HG02840 (cell line): ENCODE measurements around the gene LCP1.

ENCODE experiments used
- ATAC-seq: cut with Tn5 transposase; IDR thresholded peaks from one replicate; pipeline ENCODE4 v1.9.1; 2021; ENCODE audit warnings: mild to moderate bottlenecking, moderate library complexity, moderate number of reproducible peaks; ENCODE audit not compliant: unreplicated experiment, low FRiP score

LCP1 gene

DNA sequence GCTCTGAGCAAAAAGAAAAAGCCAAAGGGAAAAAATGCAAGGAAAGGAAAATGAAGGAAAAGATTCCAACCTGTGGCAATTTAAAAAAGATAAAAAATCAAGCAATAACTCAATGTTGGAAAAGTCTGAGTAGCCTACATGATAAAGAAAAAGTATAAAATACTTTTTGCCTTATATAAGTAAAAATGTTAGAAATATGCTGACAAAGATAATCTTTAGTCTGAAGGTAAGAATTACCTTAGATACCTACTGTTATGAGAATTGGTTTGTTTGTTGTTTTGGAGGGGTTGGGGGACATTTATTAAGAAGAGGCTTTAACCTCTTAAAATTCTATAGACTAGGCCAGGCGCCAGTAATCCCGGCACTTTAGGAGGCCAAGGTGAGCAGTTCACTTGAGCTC is 47.5 kb downstream of the LCP1 start:
- no peak for ATAC-seq

DNA sequence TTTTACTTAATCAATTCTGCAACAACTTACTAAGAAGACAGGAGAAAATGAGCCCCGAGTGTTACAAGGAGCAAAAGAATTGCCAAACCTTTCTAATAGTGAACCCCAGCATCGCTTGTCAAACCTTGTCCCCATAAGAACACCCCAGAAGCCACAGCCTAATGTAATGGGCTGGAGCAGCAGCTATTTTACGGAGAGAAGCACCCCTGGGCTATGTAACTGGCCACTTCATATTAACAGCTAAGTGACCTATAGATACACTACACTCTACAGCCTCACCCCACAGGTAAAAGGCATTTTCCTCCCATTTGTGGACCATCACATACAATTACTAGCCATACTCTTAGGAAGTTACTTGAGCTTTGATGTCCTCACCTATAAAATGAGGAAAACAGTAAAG is 49.9 kb downstream of the LCP1 start:
- no peak for ATAC-seq

DNA sequence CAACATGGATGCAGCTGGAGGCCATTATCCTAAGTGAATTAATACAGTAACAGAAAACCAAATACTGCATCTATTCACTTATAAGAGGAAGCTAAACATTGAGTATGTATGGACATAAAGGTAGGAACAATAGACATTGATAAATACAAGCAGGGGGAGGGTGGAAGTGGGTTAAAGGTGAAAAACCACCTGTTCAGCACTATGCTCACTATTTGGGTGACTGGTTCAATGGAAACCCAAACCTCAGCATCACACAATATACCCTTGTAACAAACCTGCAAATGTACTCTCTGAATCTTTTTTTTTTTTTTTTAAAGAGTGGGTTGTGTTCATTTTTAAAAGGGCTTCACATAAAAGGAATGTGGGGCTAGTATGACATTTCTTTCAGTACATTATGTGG is 50.3 kb downstream of the LCP1 start:
- no peak for ATAC-seq

DNA sequence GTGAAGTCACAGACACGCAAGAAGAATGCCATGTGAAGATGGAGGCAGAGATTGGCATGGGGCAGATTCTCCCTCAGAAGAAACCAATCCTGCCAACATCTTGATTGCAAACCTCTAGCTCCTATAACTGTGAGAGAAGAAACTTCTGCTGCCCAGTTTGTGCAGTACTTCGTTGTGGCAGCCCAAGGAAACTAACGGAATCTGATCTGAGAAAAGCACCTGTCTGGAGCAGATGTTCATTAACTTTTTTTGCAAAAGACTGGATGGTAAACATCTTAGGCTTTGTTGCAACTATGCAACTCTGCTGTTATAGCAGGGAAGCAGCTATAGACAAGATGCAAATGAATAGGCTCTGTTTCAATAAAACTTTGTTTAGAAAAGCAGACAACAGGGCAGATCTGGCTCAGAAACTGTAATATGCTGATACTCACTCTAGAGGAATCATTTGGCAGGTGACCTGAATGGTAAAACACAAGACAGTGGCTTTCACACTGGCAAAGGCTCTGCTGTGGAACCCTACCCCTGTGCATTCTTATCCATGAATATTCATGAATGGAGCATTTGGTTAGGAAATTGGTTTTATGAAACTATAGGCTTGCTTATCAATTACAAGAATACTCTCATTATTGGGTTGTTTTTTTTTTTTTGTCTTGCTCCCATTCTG is 51.9 kb downstream of the LCP1 start:
- ATAC-seq: no peak

DNA sequence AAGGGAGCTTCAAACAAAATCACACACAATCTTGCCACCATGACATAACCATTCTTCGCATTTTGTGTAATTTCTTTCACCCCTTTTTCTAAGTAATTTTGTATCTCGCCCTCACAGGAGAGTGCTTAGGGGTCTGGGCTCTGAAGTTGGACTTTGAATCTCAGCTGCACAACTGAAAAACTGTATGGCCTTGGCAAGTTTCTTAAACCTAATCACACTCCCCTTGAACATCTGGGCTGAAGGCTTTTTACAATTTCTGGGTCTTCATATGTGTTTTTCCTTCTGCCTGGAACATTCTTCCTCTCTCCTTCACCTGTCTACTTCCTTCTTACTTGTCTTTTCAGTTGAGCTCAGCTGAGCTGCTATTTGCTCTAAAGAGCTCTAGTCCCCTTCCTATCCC is 52.9 kb downstream of the LCP1 start:
- ATAC-seq: no peak

DNA sequence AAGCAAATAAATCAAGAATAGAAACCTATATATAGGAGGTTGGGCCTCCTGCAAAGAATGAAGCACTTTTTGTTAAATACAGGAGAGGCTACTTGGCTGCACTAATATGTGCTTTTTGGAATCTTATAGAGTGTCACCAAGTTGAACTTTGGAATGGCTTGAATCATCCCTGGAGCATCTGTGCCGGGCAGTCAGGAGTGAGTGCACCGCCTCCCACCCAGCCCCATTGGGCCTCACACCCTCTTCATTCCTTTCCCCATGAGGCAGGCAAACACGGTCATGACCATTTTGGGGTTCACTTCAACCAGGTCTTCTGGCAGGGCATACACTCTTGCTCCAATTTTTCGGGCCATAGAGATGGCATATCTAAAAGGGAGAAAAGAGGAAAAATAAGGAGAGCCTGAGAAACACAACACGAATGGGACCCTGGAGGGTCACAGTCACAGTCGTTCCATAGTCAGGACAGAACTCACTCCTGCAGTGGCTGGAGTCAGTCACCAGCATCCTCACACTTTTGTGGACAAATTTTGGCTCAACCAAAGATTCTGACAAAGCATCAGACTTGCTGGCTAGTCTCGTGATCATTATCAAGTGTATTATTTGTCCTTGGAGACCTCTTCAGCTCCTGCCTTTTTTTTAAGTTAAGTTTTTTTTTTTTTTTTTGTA is 54.5 kb downstream of the LCP1 start:
- ATAC-seq: no peak

DNA sequence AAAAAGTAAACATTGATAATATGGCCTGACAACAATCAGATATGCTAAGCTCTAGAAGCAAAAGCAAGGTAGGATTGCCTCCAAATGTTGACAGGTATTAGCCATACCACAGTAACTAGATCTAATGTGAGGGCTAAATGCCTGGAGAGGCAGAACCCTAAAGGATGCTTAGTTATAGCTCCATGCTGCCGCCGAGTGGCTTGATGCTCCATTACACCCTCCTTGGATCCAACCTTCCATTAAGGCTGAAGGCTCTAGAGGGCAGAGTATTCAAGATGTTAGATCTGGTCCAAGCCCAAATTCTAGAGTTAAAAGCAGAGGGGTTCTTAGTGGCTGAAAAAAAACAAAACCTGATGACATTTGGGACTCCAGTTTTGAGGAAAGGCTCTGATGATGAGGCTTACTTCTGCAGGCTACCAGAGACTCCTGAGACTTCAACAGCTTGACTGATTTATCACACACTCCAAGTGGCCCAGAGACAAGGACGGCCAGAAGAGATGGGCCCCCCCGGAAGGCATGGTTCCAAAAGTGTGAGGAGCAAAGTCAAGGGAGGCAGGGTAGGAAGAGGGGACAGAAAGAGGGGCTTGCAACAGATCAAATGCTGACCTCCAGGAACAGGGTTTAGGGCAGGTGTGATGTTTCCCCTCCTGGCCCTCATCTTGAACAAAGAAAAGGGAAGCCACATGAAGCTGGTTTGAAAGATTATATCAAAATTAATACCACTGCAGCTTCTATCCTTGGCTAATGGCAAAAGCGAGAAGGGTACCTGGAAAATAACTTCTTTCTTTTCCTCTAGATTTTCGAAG is 55.2 kb downstream of the LCP1 start:
- ATAC-seq: no peak

DNA sequence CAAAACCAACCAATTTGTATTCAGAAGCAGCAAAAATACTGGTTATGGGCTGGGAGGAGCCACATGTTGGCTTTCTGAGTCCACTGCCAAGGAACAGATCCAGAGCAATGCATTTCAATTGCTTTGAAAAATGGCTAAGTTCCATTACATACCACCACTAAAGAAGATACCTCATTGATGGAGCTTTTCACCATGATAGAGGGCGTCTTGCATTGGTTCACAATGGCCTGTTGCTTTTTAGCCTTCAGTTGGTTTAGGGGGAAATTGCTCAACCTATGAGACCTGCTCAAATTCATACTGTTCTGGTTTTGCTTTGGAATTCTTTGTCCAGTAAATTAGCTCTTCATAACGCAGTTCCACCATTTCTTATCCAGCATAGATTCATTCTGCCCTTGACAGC is 55.9 kb downstream of the LCP1 start:
- ATAC-seq: no peak

DNA sequence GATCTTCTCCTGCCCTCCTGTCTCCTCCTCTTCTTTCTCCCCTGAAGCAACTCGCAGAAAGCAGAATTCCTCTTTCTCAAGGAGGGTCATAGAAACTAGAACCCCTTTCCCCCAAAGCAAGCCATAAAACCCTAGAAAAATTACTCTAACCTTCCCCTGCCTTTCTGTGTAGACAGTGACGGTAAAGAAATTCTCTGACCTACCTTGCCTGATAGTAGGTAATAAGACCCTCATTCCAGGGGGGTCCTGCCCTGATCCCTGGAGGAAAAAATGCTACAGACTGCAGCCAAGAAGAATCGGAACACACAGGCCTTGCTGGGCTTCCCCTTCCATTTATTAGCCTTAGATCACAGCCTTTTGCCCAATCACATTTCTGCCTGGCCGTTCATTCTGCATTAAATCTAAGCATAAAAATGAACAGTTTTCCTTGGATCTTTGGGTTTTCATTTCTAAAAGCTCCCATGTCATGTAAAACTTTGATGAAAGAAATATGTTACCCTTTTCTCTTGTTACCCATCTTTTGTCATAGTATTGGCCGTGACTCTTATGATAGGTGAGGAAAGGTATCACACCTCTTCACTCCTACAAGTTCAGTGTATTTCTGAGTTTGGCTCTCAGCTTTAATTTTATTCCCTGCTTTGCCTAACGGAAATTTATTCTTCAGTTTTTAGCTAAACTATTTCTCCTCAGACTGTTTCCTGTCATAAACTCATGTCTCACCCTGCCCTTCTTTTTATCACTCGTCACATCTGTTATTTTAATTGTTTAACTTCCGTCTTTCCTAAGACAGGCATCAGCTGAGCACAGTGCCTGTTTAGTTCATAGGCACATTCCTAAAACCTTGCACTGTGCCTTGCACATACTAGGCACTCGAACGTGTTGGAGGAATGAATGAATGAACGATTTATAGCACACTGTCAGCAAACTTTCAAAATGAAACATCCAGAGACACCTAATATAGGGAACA is 56.7 kb downstream of the LCP1 start:
- no peak for ATAC-seq

DNA sequence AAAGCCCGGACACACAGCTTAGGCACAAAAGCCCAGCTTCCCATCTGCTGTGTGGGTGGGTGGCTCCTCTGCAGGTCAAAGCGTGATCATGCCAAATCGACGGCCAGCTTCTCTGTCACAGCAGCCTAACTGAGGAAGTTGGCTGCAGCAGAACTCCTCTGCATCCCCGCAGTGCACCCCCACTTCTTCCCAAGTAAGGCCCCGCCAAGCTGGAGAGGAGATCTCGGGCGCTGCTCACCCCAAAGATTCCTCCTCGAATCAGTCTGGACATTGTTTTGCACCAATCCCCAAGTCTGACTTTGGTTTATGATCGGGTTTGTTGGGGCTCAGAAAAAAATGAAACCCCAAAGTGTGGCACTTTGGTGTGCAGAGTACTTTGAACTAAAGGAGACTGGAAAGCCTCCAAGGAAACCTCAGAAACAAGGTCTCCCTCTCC is 57.4 kb downstream of the LCP1 start:
- no peak for ATAC-seq

DNA sequence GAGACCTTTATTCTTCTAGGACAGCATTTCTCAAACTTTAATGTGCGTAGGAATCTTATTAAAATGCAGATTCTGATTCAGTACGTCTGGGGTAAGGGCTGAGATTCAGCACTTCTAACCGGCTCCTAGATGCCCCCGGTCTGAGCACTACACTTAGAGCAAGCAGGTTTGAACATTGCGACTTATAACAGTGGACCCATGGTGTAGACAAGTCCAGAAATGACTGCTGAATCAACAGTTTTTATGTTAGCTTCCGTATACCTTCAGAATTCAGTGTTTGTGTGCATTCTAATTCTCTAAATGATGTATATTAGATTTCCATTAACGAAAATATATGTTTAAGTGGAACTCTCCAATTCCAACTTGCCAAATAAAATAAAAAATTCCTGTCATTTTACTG is 59.7 kb downstream of the LCP1 start:
- no peak for ATAC-seq

DNA sequence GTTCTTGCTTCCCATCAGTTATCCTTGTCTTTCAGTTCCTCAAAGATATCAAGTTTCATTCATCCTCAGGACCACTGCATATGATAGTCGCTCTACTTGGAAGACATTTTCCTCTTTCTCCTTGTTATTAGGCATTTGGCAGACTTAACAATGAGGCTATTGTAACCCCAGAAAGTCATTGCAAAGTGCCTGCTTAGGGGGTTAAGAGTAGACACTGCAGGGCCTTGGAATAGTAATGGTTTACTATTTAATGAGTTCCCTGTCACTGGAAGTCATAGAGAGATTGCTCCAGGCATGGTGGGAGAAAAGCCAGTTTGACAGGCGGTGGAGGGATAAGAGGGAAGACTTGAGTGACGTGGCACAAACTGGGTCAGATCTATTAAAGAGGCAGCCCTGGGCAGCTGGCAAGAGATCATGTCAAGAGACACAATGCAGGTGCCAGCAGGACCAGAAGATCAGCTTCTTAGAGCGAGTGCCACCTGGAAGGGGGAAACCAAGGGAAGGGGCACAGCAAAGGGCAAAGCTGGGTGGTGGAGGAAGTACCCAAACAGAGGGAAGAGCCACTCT is 60.3 kb downstream of the LCP1 start:
- ATAC-seq: no peak

DNA sequence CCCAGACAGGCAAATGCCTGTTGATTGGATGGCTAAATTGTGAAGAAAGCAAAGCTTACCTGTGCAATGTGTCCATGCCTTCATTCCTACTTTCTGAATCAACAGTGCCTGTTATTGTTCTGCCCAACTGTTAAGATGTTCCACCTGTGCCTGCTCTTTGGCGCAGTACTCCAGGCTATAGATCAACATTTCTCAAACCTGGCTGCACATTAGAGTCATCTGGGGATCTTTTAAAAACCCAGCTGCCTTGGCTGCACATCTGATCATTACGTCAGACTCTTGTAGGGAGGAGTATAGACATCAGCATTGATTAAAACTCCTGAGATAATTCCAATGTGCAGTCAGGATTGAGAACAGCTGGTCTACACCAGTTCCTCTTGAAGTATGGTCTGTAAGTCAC is 60.9 kb downstream of the LCP1 start:
- no peak for ATAC-seq

DNA sequence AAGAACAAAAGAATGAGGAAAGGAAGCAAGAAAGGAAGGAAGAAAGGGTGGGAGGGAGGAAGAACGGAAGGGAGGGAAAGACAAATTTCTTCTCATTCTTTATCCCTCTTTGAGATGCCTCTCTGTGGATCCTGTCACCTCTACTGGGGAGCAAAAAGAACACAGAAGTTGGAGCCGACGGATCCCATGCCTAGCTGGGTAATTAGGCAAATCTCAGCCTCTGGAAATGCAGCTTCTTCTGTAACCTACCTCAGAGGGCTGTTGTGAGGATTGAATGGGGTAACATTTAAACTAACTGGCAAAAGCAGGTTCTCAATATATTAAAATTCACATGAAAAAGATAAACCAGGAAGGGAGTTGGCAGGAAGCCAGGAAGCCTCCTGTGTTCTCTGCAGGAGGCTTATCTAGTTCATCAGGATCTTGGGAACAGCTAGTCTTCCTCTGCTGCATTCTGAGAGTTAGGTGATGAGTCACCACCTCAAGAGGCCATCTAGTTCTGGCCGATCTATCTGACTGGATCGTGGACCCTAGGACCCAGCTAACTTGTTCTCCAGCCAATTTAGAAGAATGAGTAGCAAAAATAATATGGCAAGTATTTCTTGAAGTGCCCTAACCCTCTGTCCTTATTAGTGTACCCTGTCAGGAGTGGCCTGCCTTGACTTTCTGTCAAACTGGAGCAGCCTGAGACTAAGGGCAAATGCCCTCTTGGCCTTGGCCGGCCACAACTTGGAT is 61.9 kb downstream of the LCP1 start:
- ATAC-seq: no peak

DNA sequence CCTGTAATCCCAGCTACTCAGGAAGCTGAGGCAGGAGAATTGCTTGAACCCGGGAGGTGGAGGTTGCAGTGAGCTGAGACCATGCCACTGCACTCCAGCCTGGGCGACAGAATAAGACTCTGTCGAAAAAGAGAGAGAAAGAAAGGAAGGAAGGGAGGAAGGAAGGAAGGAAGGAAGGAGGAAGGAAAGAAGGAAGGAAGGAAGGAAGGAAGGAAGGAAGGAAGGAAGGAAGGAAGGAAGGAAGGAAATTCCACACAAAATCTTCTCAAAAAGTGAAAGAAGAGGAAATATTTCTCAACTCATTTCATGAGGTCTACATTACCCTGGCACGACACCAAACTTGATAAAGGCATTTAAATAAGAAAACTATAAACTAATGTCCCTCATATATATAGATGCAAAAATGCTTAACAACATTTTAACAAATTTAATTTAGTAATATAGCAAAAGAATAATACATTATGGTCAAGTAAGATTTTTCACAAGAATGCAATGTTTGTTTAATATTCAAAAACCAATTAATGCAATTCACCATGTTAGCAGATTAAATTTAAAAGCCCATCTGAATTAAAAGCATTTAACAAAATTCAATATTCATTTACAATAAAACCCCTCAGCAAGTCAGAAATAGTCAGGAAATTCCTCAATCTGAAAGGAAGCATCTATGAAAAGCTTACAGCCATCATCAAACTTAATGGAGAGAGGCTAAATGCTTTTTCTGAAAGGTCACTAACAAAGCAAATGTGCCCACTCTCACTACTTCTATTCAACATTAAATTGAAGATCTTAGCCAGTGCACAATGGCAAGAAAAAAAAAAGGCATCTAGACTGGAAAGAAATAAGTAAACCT is 65.1 kb downstream of the LCP1 start:
- no peak for ATAC-seq

DNA sequence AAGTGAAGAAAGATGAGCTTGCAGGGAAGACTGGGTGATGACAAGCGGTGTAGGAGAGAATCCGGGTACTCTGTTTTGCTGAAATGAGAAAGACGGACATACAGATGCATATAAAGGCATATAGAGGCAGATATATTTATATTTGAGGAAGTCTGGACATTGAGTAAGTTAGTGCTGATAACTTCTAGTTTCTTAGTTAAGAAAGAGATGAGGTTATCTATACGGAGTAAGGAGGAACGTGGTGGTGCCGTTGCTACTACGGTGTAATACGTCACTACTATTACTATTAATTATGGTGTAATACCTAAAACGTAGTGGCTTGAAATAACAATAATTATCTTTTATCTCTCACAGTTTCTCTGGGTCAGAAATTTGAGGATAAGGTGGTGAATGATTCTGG is 67.4 kb downstream of the LCP1 start:
- ATAC-seq: no peak

DNA sequence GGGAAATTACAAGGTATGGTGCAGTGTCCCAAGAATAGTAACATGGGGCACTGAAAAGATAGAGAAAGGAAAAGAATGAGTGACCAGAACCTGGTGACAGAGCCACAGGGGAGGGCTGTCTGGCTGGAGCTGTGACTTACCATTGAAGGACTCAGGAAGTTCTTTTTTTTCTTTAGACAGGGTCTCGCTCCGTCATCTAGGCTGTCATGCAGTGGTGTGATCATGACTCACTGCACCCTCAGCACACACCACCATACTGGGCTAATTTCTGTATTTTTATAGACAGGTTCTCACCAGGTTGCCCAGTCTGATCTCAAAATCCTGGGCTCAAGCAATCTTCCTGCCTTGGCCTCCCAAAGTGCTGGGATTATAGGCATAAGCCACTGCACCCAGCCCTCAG is 68.4 kb downstream of the LCP1 start:
- ATAC-seq: no peak

DNA sequence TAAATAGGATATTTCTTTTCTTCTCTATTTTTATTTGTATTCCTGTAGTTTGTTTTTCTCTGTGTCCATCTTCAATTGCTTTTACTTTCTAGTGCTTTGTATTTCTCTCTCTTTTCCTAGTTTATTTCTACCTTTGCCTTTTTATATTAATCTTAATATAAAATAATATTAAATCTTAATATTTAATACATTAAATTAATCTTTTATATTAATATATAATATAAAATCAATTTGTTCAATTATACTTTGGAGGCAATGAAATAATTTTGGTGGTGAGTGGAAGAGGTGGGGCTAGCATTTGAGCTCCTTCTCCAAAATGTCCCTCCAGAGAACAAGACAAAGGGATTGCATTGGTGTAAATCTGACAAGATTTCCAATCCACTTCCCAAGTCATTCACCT is 70.8 kb downstream of the LCP1 start:
- ATAC-seq: no peak

DNA sequence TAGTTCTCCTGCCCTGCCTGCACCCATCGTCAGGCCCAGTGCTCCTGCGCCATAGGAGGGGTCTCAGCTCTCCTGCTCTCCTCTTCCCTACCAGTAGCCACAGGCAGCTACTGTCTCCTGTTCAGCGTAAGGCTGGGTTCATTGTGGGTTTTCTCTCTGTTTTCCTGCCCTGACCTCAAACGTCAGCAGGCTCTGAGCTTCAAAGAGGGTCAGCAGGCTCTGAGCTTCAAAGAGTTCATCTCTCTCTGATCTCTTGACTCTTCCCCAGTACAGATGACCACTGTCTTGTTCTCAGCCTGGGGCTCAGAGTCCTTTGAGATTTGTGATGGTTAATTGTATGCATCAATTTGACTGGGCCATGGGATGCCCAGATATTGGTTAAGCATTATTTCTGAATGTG is 72.5 kb downstream of the LCP1 start:
- no peak for ATAC-seq
